ENCODE results near the gene PER2. TPM values are rescaled to one million over a fixed set of nuclear protein-coding genes. Genes with fewer than 3 reads are reported as not detected.

Gene PER2
- total and polyA plus RNA-seq, 2 of the 4 experiments (the other 2 are of a cell fraction) = 1.7 to 3.2 TPM

GRCh38 chr2:238244151-238244550, 44.3 kb downstream of the PER2 start:
- Histone ChIP-seq H3K4ac (ENCODE audit: low read depth, low read length) (no peak overlapping the region), H4K8ac (ENCODE audit: low read depth in 2 of 2, low read length in 2 of 2) (no peak overlapping the region), H2BK20ac (ENCODE audit: low read depth, low read length) (no peak overlapping the region), H2AK5ac (ENCODE audit: low read depth, low read length) (no peak overlapping the region), H3K9ac (ENCODE audit: low read depth, low read length) (no peak overlapping the region), H3K56ac (ENCODE audit: extremely low read depth, insufficient read depth, low read length) (no peak overlapping the region), H2AK9ac (replicated peaks; ENCODE audit: low read depth, low read length, poor library complexity) (no peak overlapping the region), H4K20me1 (ENCODE audit: insufficient read depth, low read length) (no peaks in the 10 kb centered on the region), H3K4me3 (ENCODE audit: insufficient read depth, low read depth, low read length) (no peak overlapping the region), H3K9me3 (ENCODE audit: control insufficient read depth, insufficient read depth, low read length) (no peaks in the 10 kb centered on the region), H4K91ac (ENCODE audit: insufficient read depth, low read depth, low read length) (no peak overlapping the region), H3K4me1 (ENCODE audit: control insufficient read depth, insufficient read depth, low read length) (no peaks in the 10 kb centered on the region), H3K79me1 (ENCODE audit: low read depth in 1 of 2, low read length in 2 of 2) (no peaks in the 10 kb centered on the region), H3K14ac (replicated peaks; ENCODE audit: low read depth, low read length) (no peak overlapping the region), H2BK15ac (ENCODE audit: low read depth, low read length) (no peak overlapping the region), H4K5ac (ENCODE audit: low read depth, low read length) (no peak overlapping the region), H3K27me3 (ENCODE audit: control insufficient read depth, insufficient read depth, low read length) (peaks cover 9% of the 10 kb centered on the region), H3K36me3 (ENCODE audit: control insufficient read depth, insufficient read depth, low read length) (peaks cover 4% of the 10 kb centered on the region; the same call in 1 of the 2 replicates), H3K9me1 (ENCODE audit: insufficient read depth, low read length) (no peaks in the 10 kb centered on the region), H2AFZ (replicated peaks; ENCODE audit: low read length, poor library complexity) (no peak overlapping the region), H3K4me2 (ENCODE audit: low read depth, low read length) (no peak overlapping the region), H3K23ac (ENCODE audit: low read depth, low read length) (no peak overlapping the region), H2BK5ac (ENCODE audit: low read depth, low read length, poor library complexity, severe bottlenecking) (no peak overlapping the region), H3K27ac (ENCODE audit: insufficient read depth, low read length) (no peak overlapping the region), H3K18ac (ENCODE audit: low read depth, low read length) (no peak overlapping the region), H2BK120ac (ENCODE audit: low read depth, low read length) (no peak overlapping the region)
- intact Hi-C loops (cut with micrococcal nuclease) = no loop called here
- no TSS peak for BruUV-seq (replicated peaks)
- ChIA-PET POLR2A (ENCODE audit: unreplicated experiment) (no interaction called here), CTCF (interaction anchor here (0.7 to 1.3 kb wide), 2 partner anchors 15 to 300 kb away, joined by 3 read pairs; no protein-coding TSS in a partner anchor)
- no peak for DNase-seq
- dilution Hi-C loops (cut with HindIII; ENCODE audit: low sequenced_read_pairs, unreplicated experiment) = no loop called here
- ATAC-seq (ENCODE audit: low read depth) = no peak
- TF ChIP-seq CEBPB (IDR thresholded peaks at IDR 0.05; ENCODE audit: low read depth, low read length) = no peak
- TF ChIP-seq FOS (IDR thresholded peaks at IDR 0.05; ENCODE audit: low read depth, low read length) = no peak
- WGBS, 2 experiments (ENCODE audit: extremely low coverage in 2 of 2, insufficient read length in 1 of 2) = no CpG with 5 or more reads among the region's 5 CpGs
- in situ Hi-C loops (cut with MboI; ENCODE audit: low sequenced_read_pairs) = no loop called here

All from IMR-90 (cell line).